GM19395 (cell line): ENCODE results near the gene PSD4.

Experiments used
- ATAC-seq: cut with Tn5 transposase; IDR thresholded peaks from one replicate; pipeline ENCODE4 v1.9.1; 2021; ENCODE audit warnings: mild to moderate bottlenecking, moderate library complexity; ENCODE audit not compliant: unreplicated experiment

PSD4 gene

GRCh38 chr2:113258471-113259147 lies 84.8 kb downstream of the PSD4 start:
- no peak for ATAC-seq
